Upper lobe of left lung (tissue), 6 donors: Measurements from ENCODE around the gene ZW10. TPM values are rescaled to one million over a fixed set of nuclear protein-coding genes. Genes with fewer than 3 reads are reported as not detected.

ENCODE experiments used
- ATAC-seq, 2 donors: fragments of 200-7000 bp; cut with Tn5 transposase; one replicate each; pipeline ENCODE4 v1.9.1; 2022; ENCODE audit warnings: mild to moderate bottlenecking in 2 of 2, moderate library complexity in 2 of 2; ENCODE audit not compliant: low FRiP score in 2 of 2
- DNase-seq, 2 donors: peaks; one replicate each; pipeline ENCODE4 v3.0.0-alpha.2; 2019 to 2020
- H3K27ac ChIP-seq, 4 donors: fragments of 200-600 bp; sonication (generic); one replicate each; pipeline ENCODE4 v1.5.1; 2016 to 2019
- H3K27me3 ChIP-seq, 4 donors: fragments of 200-600 bp; sonication (generic); one replicate each; pipeline ENCODE4 v1.5.1; 2017 to 2019
- H3K36me3 ChIP-seq, 4 donors: fragments of 200-600 bp; sonication (generic); one replicate each; pipeline ENCODE4 v1.5.1; 2016 to 2019
- H3K4me1 ChIP-seq, 4 donors: fragments of 200-600 bp; sonication (generic); one replicate each; pipeline ENCODE4 v1.5.1; 2018 to 2019
- H3K4me3 ChIP-seq, 4 donors: fragments of 200-600 bp; sonication (generic); one replicate each; pipeline ENCODE4 v1.5.1; 2017 to 2019; ENCODE audit warnings: mild to moderate bottlenecking in 2 of 4, moderate library complexity in 1 of 4
- H3K9me3 ChIP-seq, 4 donors: fragments of 200-600 bp; sonication (generic); one replicate each; pipeline ENCODE4 v1.5.1; 2018 to 2019
- EP300 ChIP-seq, 4 donors: sonication (generic); formaldehyde crosslinking; IDR thresholded peaks; one replicate each; pipeline ENCODE4 v1.5.1; 2017; ENCODE audit warnings: antibody characterized with exemption in 4 of 4, control low read depth in 2 of 4
- POLR2A ChIP-seq, 4 donors: fragments of 450-650 bp; IDR thresholded peaks; one replicate each; pipeline ENCODE4 v1.5.1; 2016 to 2017; ENCODE audit warnings: antibody characterized with exemption in 4 of 4, mild to moderate bottlenecking in 2 of 4
- POLR2AphosphoS5 ChIP-seq, 2 donors: sonication (generic); formaldehyde crosslinking; IDR thresholded peaks; one replicate each; pipeline ENCODE4 v1.5.1; 2017; ENCODE audit warnings: antibody characterized with exemption in 2 of 2
- WGBS, 2 donors: methylation state at CpG; one replicate each; pipeline ENCODE4 v1.1.5; 2017 to 2018; 5-methylcytosine and 5-hydroxymethylcytosine counted together
- total RNA-seq, 6 donors: library from RNA; depleted of rRNA in 4 of 6; stranded (reverse); fragments of >200 nt in 4 of 6; gene quantifications; one replicate each; pipeline versions ENCODE4 v1.1.0 to v1.2.1, GENCODE V29; 2016 to 2021
- TF ChIP-seq, protein P1 (sequence below), 6 experiments: fragments of 450-650 bp in 4 of 6; fragments of 200-600 bp in 2 of 6; sonication (generic) in 2 of 6; IDR thresholded peaks; one replicate each; pipeline ENCODE4 v1.5.1; 2016 to 2019; ENCODE audit warnings: antibody characterized with exemption in 6 of 6
- donor health status: DM: no; HTN: no; CAD: no; lungs with moderate emphysema.
- donor health status: DM: no; HTN: yes; CAD: no; lungs with severe emphysema.

Gene ZW10
- total RNA-seq, 6 donors from 2014 or later: 6.7 to 13.8 (median 9.8) TPM

DNA sequence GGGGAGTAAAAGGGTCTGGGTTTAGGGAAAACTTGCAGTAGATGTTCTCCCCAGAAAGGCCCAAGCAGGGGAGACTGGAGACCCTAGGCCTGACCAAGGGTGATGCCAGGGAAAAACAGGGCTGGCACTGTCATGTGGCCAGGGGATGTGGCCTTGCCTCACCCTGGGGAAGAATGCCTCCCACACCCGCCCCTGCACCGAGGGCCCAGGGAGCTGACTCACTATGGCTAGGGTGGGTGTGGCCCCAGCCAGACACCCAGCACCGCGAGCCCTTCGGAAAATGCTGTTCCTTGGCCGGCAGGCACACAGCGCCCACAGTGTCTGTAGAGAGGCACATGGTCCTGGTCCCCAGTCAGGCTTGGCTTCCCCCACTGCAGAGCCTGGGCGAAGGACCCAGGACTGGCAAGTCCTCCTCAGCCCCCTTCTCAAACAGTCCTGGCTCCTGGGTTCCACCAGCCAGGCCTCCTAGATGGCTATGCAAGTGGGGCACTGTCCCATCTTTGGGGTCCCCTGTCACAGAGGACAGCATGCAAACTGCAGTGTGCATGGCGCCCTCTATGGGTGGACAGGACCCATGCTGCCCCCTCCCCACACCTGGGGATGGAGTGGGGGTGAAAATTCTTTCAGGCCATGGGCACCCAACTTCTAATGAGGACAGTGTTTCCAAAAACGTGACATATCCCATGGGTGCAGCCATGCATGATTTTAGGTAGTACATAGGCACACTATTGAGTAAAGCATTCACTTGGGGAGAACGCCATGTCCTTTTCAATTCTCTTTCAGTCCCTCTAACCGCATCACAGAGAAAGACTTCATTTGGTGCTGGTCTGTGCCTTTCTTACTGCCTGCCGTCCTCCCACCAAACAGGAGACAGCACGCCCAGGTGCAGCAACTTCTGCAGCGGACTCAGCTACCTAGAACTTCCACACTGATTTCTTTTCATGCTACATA lies 82.6 kb downstream of the ZW10 start:
- 83 to 93% methylated on average over 5 to 12 of the region's 15 CpGs for WGBS, 2 donors
- Histone ChIP-seq H3K4me1 (no peaks in the 10 kb centered on the region), H3K4me3 (no peak overlapping the region), H3K27me3 (no peaks in the 10 kb centered on the region), H3K9me3 (no peaks in the 10 kb centered on the region), H3K27ac (no peak overlapping the region), H3K36me3 (no peaks in the 10 kb centered on the region)
- TF ChIP-seq, protein P1, sequence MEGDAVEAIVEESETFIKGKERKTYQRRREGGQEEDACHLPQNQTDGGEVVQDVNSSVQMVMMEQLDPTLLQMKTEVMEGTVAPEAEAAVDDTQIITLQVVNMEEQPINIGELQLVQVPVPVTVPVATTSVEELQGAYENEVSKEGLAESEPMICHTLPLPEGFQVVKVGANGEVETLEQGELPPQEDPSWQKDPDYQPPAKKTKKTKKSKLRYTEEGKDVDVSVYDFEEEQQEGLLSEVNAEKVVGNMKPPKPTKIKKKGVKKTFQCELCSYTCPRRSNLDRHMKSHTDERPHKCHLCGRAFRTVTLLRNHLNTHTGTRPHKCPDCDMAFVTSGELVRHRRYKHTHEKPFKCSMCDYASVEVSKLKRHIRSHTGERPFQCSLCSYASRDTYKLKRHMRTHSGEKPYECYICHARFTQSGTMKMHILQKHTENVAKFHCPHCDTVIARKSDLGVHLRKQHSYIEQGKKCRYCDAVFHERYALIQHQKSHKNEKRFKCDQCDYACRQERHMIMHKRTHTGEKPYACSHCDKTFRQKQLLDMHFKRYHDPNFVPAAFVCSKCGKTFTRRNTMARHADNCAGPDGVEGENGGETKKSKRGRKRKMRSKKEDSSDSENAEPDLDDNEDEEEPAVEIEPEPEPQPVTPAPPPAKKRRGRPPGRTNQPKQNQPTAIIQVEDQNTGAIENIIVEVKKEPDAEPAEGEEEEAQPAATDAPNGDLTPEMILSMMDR (IDR thresholded peaks at IDR 0.05): no peak
- TF ChIP-seq POLR2AphosphoS5 (IDR thresholded peaks at IDR 0.05) (no peak), EP300 (IDR thresholded peaks at IDR 0.05) (no peak), POLR2A (IDR thresholded peaks at IDR 0.05) (no peak)
- DNase-seq (peak in 1 of 2 donors; percentile 60), ATAC-seq (peak in 1 of 2 donors; percentile 66)

DNA sequence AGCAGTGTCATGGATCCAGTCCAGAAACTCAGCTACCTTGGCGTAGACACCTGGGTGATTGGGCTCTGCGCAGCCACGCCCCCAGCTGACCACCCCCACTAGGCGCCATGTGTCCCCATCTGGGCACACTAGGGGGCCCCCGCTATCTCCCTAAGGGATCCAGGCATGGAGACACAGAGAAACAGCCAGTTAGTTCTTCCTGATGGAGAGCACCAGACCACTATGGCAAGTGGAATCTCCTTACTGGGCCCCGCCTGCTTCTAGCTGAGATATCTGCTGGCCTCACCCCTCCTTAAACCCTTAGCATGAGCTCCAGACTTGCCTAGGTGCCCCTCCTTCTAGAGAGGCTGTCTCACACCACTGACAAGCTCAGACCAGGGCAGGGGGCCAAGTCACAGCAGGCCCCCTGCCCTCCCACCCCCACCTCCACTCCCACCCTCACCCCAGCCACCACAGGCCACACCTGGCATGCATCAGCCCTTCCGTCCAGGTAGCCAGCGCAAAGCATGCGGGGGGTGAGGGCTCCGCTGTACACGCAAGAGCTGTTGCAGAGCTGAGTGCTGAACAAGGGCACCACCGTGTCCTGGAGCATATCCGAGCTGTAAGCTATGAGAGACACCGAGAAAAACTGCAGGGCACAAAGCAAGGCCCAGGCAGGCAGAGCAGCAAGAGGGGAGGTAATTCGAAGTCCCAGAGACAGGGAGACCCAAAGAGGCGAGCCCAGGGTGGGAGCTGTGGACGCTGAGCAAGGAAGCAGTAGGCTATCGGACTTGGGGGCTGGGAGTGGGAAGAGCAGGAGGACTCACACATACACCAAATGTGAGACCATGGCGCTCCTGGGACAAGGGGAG lies 83.5 kb downstream of the ZW10 start:
- H3K4me1 ChIP-seq: no peaks in the 10 kb centered on the region
- WGBS, 2 donors: 92% methylated on average over 12 to 19 of the region's 19 CpGs
- H3K36me3 ChIP-seq: no peaks in the 10 kb centered on the region
- no peak for TF ChIP-seq EP300 (IDR thresholded peaks at IDR 0.05)
- no peak for TF ChIP-seq POLR2AphosphoS5 (IDR thresholded peaks at IDR 0.05)
- TF ChIP-seq, protein P1 (IDR thresholded peaks at IDR 0.05): no peak
- TF ChIP-seq POLR2A (IDR thresholded peaks at IDR 0.05): no peak
- no peak for ATAC-seq
- DNase-seq: peak in 1 of 2 donors; percentile 54
- H3K9me3 ChIP-seq: no peaks in the 10 kb centered on the region
- no peaks in the 10 kb centered on the region for H3K27me3 ChIP-seq
- no peak overlapping the region for H3K27ac ChIP-seq
- H3K4me3 ChIP-seq: no peak overlapping the region

DNA sequence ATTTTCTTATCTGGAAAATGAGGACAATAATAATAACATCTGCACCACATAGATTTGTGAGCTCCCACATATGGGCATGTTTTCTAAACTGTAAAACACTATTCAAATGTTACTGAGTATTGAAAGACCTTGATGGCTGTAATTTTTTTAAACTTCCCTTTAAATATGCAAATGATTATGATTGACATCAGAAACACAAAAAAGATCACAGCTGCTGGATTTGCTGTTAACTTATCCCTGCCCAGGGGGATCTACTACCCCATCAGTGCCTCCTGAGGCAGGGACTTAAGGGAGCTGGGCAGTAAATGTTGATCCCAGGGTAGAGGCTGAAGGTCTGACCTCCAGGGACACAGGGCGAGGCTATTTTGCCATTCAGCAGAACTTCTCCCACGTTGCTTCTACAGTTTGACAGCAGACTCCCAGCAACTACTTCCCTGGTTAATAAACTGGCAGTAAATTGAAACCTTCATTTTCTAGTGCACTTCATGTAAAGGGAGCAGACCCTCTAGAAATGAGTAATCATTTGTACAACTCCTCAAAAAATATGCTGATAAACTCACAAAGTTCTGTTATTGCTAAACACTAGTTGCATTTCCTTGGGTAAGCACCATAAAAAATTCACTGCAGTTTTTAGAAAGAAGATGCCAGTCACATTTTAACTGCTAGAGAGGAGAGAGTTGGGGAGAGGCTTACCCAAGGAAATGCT lies 87.7 kb downstream of the ZW10 start:
- Histone ChIP-seq H3K4me3 (no peak overlapping the region), H3K9me3 (no peaks in the 10 kb centered on the region), H3K36me3 (no peaks in the 10 kb centered on the region), H3K27ac (no peak overlapping the region), H3K27me3 (no peaks in the 10 kb centered on the region), H3K4me1 (no peaks in the 10 kb centered on the region)
- no peak for TF ChIP-seq POLR2AphosphoS5 (IDR thresholded peaks at IDR 0.05)
- no peak for TF ChIP-seq EP300 (IDR thresholded peaks at IDR 0.05)
- no peak for TF ChIP-seq POLR2A (IDR thresholded peaks at IDR 0.05)
- TF ChIP-seq, protein P1 (IDR thresholded peaks at IDR 0.05): no peak
- DNase-seq (no peak), ATAC-seq (no peak)
- WGBS, 2 donors: 45 to 72% methylated on average over 2 of the region's 2 CpGs

DNA sequence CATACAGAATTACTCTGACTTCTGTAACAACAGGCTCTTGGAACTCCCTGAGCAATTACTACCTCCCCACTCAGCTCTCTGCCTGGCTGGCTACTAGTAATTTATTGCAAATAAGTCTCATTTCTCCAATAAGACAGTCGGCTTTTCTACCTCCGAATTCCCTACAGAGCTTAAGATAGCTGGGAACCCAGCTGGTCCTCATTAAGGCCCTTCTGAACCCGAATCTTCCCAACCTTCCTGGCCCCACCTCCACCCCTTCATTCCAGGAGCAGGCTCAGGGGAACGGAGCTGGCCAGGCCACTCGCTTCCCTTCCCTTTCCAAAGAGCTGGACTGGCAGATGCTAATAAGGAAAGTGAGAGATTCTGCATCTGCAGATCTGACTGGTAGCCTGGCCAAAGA lies 89.0 kb downstream of the ZW10 start:
- H3K27ac ChIP-seq: no peak overlapping the region
- ATAC-seq (no peak), DNase-seq (no peak)
- no peaks in the 10 kb centered on the region for H3K27me3 ChIP-seq
- H3K9me3 ChIP-seq: no peaks in the 10 kb centered on the region
- WGBS, 2 donors: 55 to 62% methylated on average over 5 of the region's 5 CpGs
- no peaks in the 10 kb centered on the region for H3K36me3 ChIP-seq
- TF ChIP-seq POLR2A (IDR thresholded peaks at IDR 0.05): no peak
- no peak for TF ChIP-seq EP300 (IDR thresholded peaks at IDR 0.05)
- no peak for TF ChIP-seq POLR2AphosphoS5 (IDR thresholded peaks at IDR 0.05)
- TF ChIP-seq, protein P1 (IDR thresholded peaks at IDR 0.05): no peak
- no peaks in the 10 kb centered on the region for H3K4me1 ChIP-seq
- no peak overlapping the region for H3K4me3 ChIP-seq
